SK-N-SH treated with all-trans-retinoic acid at 6 μM for 48 hours (cell line): Measurements from ENCODE around the gene NSMF.

Source experiments
- ATAC-seq: fragments of 200-7000 bp; cut with Tn5 transposase; 3 replicates; pipeline ENCODE4 v1.9.1; 2020; ENCODE audit warnings: mild to moderate bottlenecking, moderate library complexity
- ARNTL ChIP-seq: fragments of 450-650 bp; formaldehyde crosslinking; IDR thresholded peaks from 2 replicates; pipeline ENCODE4 v1.5.0; 2020; ENCODE audit warnings: low read depth, mild to moderate bottlenecking, moderate library complexity, borderline replicate concordance
- BACH2 ChIP-seq: fragments of 250-450 bp; sonication (Bioruptor Pico); IDR thresholded peaks from 2 replicates; pipeline ENCODE4 v1.9.0; 2021; ENCODE audit warnings: mild to moderate bottlenecking, borderline replicate concordance
- CSDC2 ChIP-seq: fragments of 250-450 bp; sonication (Bioruptor Pico); IDR thresholded peaks from 2 replicates; pipeline ENCODE4 v1.5.0; 2020; ENCODE audit warnings: mild to moderate bottlenecking, moderate library complexity
- CSRNP3 ChIP-seq: fragments of 250-450 bp; sonication (Bioruptor Pico); IDR thresholded peaks from 2 replicates; pipeline ENCODE4 v1.5.1; 2021; ENCODE audit warnings: mild to moderate bottlenecking, moderate library complexity
- ESRRG ChIP-seq: fragments of 250-450 bp; sonication (Bioruptor Pico); IDR thresholded peaks from 2 replicates; pipeline ENCODE4 v1.6.1; 2021; ENCODE audit warnings: mild to moderate bottlenecking
- GLIS3 ChIP-seq: fragments of 250-450 bp; sonication (Bioruptor Pico); IDR thresholded peaks from 2 replicates; pipeline ENCODE4 v1.5.0; 2020; ENCODE audit warnings: mild to moderate bottlenecking, moderate library complexity
- ISL1 ChIP-seq: fragments of 250-450 bp; sonication (Bioruptor Pico); IDR thresholded peaks from 2 replicates; pipeline ENCODE4 v2.1.2; 2022; ENCODE audit warnings: mild to moderate bottlenecking, moderate library complexity
- OSR1 ChIP-seq: fragments of 250-450 bp; sonication (Bioruptor Pico); IDR thresholded peaks from 2 replicates; pipeline ENCODE4 v1.8.0; 2022; ENCODE audit warnings: moderate library complexity, mild to moderate bottlenecking, inconsistent platforms
- POU6F1 ChIP-seq: fragments of 250-450 bp; sonication (Bioruptor Pico); IDR thresholded peaks from 2 replicates; pipeline ENCODE4 v1.8.0; 2021; ENCODE audit warnings: low read depth, mild to moderate bottlenecking, moderate library complexity, borderline replicate concordance
- PPARA ChIP-seq: fragments of 250-450 bp; sonication (Bioruptor Pico); IDR thresholded peaks from 2 replicates; pipeline ENCODE4 v1.5.0; 2020; ENCODE audit warnings: mild to moderate bottlenecking, borderline replicate concordance
- SNAI2 ChIP-seq: fragments of 250-450 bp; sonication (Bioruptor Pico); IDR thresholded peaks from 2 replicates; pipeline ENCODE4 v1.5.0; 2020; ENCODE audit warnings: mild to moderate bottlenecking, moderate library complexity
- TCF4 ChIP-seq: fragments of 250-450 bp; sonication (Bioruptor Pico); IDR thresholded peaks from 2 replicates; pipeline ENCODE4 v1.8.0; 2021; ENCODE audit warnings: mild to moderate bottlenecking, moderate library complexity, borderline replicate concordance
- TOX ChIP-seq: fragments of 250-450 bp; sonication (Bioruptor Pico); IDR thresholded peaks from 2 replicates; pipeline ENCODE4 v1.8.0; 2021; ENCODE audit warnings: mild to moderate bottlenecking, moderate library complexity, borderline replicate concordance
- ZC3H10 ChIP-seq: fragments of 250-450 bp; sonication (Bioruptor Pico); IDR thresholded peaks from 2 replicates; pipeline ENCODE4 v1.5.1; 2021; ENCODE audit warnings: mild to moderate bottlenecking, moderate library complexity
- ZFP3 ChIP-seq: fragments of 250-450 bp; sonication (Bioruptor Pico); IDR thresholded peaks from 2 replicates; pipeline ENCODE4 v1.5.0; 2020; ENCODE audit warnings: mild to moderate bottlenecking, moderate library complexity
- ZFP30 ChIP-seq: fragments of 450-650 bp; formaldehyde crosslinking; IDR thresholded peaks from 2 replicates; pipeline ENCODE4 v1.5.0; 2022; ENCODE audit warnings: mild to moderate bottlenecking, moderate library complexity
- ZNF565 ChIP-seq: fragments of 450-650 bp; formaldehyde crosslinking; conservative IDR thresholded peaks from 2 replicates; pipeline ENCODE4 v1.5.0; 2020; ENCODE audit warnings: low read depth, mild to moderate bottlenecking, moderate library complexity
- ZNF70 ChIP-seq: fragments of 450-650 bp; formaldehyde crosslinking; IDR thresholded peaks from 2 replicates; pipeline ENCODE4 v1.5.0; 2020; ENCODE audit warnings: mild to moderate bottlenecking, moderate library complexity
- ZNF8 ChIP-seq: fragments of 450-650 bp; formaldehyde crosslinking; IDR thresholded peaks from 2 replicates; pipeline ENCODE4 v1.5.0; 2020; ENCODE audit warnings: mild to moderate bottlenecking, moderate library complexity
- TF ChIP-seq, protein P1 (sequence below): fragments of 250-450 bp; sonication (Bioruptor Pico); IDR thresholded peaks from 2 replicates; pipeline ENCODE4 v1.8.0; 2020; ENCODE audit warnings: mild to moderate bottlenecking, moderate library complexity, borderline replicate concordance
- TF ChIP-seq, protein P2 (sequence below): fragments of 250-450 bp; sonication (Bioruptor Pico); IDR thresholded peaks from 2 replicates; pipeline ENCODE4 v1.5.0; 2020; ENCODE audit warnings: mild to moderate bottlenecking, moderate library complexity
- TF ChIP-seq, protein P3 (sequence below): fragments of 250-450 bp; sonication (Bioruptor Pico); IDR thresholded peaks from 2 replicates; pipeline ENCODE4 v1.5.1; 2020; ENCODE audit warnings: low read depth, mild to moderate bottlenecking, moderate library complexity

Gene NSMF

DNA sequence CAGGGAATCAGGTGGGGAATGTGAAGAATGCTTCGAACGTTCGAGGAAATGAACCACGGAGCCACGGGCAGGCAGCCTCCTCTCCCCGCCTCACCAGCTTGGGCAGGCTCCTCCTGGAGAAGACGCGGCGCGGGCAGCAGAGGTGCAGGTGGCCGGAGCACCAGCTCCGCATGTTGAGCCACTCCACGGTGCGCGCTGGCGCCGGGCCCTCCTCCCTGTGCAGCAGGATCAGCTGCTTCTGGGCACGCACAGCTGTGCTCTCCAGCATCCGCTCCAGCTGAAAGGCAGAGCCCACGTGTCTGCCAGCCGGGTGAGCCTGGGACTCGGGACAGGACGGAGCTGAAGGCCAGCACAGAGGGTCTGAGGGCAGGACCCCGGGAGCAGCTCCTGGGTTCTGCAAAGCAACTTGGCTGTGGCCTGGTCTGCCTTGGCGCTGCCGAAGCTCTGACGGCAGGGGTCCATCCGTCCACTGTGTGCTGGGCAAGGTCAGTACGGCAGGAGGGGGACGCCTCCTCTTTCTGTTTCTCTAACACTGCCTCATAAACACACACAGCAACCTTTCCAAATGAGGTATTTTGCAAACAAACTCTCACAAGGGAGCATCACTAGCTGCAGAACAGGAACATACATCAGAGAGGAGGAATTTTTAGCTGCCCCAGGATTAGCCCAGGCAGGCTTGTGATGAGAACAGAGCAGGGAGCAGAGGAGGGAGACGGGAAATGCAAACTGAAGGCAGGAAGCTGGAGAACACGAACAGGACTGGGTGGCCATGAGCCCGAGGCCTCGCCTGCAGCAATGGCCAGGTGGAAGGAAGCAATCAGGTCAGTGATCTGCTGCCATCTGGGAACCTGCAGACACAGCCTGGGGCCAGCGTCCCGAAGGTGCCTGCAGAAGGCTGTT is 20.1 kb upstream of the NSMF start:
- TF ChIP-seq TOX (CRISPR knock-in tag) = no peak
- no peak for TF ChIP-seq ISL1 (CRISPR knock-in tag)
- TF ChIP-seq ZNF565 (CRISPR knock-in tag) = no peak
- no peak for TF ChIP-seq ZNF70 (CRISPR knock-in tag)
- TF ChIP-seq CSRNP3 (CRISPR knock-in tag) = no peak
- TF ChIP-seq, protein P1, sequence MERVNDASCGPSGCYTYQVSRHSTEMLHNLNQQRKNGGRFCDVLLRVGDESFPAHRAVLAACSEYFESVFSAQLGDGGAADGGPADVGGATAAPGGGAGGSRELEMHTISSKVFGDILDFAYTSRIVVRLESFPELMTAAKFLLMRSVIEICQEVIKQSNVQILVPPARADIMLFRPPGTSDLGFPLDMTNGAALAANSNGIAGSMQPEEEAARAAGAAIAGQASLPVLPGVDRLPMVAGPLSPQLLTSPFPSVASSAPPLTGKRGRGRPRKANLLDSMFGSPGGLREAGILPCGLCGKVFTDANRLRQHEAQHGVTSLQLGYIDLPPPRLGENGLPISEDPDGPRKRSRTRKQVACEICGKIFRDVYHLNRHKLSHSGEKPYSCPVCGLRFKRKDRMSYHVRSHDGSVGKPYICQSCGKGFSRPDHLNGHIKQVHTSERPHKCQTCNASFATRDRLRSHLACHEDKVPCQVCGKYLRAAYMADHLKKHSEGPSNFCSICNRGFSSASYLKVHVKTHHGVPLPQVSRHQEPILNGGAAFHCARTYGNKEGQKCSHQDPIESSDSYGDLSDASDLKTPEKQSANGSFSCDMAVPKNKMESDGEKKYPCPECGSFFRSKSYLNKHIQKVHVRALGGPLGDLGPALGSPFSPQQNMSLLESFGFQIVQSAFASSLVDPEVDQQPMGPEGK (CRISPR knock-in tag) = no peak
- TF ChIP-seq ESRRG (CRISPR knock-in tag) = no peak
- TF ChIP-seq, protein P2, sequence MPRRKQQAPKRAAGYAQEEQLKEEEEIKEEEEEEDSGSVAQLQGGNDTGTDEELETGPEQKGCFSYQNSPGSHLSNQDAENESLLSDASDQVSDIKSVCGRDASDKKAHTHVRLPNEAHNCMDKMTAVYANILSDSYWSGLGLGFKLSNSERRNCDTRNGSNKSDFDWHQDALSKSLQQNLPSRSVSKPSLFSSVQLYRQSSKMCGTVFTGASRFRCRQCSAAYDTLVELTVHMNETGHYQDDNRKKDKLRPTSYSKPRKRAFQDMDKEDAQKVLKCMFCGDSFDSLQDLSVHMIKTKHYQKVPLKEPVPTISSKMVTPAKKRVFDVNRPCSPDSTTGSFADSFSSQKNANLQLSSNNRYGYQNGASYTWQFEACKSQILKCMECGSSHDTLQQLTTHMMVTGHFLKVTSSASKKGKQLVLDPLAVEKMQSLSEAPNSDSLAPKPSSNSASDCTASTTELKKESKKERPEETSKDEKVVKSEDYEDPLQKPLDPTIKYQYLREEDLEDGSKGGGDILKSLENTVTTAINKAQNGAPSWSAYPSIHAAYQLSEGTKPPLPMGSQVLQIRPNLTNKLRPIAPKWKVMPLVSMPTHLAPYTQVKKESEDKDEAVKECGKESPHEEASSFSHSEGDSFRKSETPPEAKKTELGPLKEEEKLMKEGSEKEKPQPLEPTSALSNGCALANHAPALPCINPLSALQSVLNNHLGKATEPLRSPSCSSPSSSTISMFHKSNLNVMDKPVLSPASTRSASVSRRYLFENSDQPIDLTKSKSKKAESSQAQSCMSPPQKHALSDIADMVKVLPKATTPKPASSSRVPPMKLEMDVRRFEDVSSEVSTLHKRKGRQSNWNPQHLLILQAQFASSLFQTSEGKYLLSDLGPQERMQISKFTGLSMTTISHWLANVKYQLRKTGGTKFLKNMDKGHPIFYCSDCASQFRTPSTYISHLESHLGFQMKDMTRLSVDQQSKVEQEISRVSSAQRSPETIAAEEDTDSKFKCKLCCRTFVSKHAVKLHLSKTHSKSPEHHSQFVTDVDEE (CRISPR knock-in tag) = no peak
- no peak for TF ChIP-seq TCF4 (CRISPR knock-in tag)
- no peak for TF ChIP-seq OSR1
- TF ChIP-seq, protein P3, sequence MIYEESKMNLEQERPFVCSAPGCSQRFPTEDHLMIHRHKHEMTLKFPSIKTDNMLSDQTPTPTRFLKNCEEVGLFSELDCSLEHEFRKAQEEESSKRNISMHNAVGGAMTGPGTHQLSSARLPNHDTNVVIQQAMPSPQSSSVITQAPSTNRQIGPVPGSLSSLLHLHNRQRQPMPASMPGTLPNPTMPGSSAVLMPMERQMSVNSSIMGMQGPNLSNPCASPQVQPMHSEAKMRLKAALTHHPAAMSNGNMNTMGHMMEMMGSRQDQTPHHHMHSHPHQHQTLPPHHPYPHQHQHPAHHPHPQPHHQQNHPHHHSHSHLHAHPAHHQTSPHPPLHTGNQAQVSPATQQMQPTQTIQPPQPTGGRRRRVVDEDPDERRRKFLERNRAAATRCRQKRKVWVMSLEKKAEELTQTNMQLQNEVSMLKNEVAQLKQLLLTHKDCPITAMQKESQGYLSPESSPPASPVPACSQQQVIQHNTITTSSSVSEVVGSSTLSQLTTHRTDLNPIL = no peak
- no peak for TF ChIP-seq ARNTL (CRISPR knock-in tag)
- no peak for TF ChIP-seq CSDC2 (CRISPR knock-in tag)
- TF ChIP-seq GLIS3 = no peak
- no peak for TF ChIP-seq BACH2 (CRISPR knock-in tag)
- no peak for TF ChIP-seq ZFP30 (CRISPR knock-in tag)
- no peak for TF ChIP-seq ZC3H10 (CRISPR knock-in tag)
- TF ChIP-seq ZNF8 (CRISPR knock-in tag) = no peak

GRCh38 chr9:137478613-137478961 is 19.5 kb upstream of the NSMF start:
- ATAC-seq = no peak
- TF ChIP-seq OSR1 = no peak
- no peak for TF ChIP-seq SNAI2 (CRISPR knock-in tag)
- no peak for TF ChIP-seq POU6F1 (CRISPR knock-in tag)
- TF ChIP-seq, protein P2 (CRISPR knock-in tag) = no peak
- TF ChIP-seq, protein P1 (CRISPR knock-in tag) = no peak
- TF ChIP-seq CSRNP3 (CRISPR knock-in tag) = no peak
- no peak for TF ChIP-seq ZFP30 (CRISPR knock-in tag)
- no peak for TF ChIP-seq ZNF70 (CRISPR knock-in tag)
- no peak for TF ChIP-seq PPARA
- no peak for TF ChIP-seq ESRRG (CRISPR knock-in tag)
- TF ChIP-seq ZFP3 (CRISPR knock-in tag) = no peak
- TF ChIP-seq, all 23 proteins: peak for 0

More for the DNA sequence above, 20.1 kb upstream of the NSMF start:
- no peak; the same call in 2 of the 3 replicates for ATAC-seq
